Motor neuron (in vitro differentiated cells): ENCODE results near the gene CWF19L1. TPM values are rescaled to one million over a fixed set of nuclear protein-coding genes. Genes with fewer than 3 reads are reported as not detected.

Experiments
- ATAC-seq, 8 experiments: fragments of 200-7000 bp; cut with Tn5 transposase; replicated peaks in 6 of 8; 2 replicates each; pipeline ENCODE4 v1.8.0; 2021; ENCODE audit warnings: mild to moderate bottlenecking in 8 of 8, moderate library complexity in 8 of 8
- H3K27ac ChIP-seq, 2 donors: fragments of 250-450 bp; sonication (Bioruptor Pico); 2 replicates each; pipeline ENCODE4 v1.9.0; 2021; ENCODE audit warnings: antibody characterized with exemption in 2 of 2, mild to moderate bottlenecking in 2 of 2, moderate library complexity in 1 of 2
- H3K4me1 ChIP-seq, 2 donors: fragments of 250-450 bp; sonication (Bioruptor Pico); replicated peaks in 1 of 2; 2 replicates each; pipeline ENCODE4 v1.6.1; 2021; ENCODE audit warnings: antibody characterized with exemption in 2 of 2, mild to moderate bottlenecking in 2 of 2, moderate library complexity in 1 of 2
- H3K4me3 ChIP-seq, 5 donors: fragments of 250-450 bp; sonication (Bioruptor Pico); 2 replicates each; pipeline ENCODE4 v1.9.0; 2021; ENCODE audit warnings: antibody characterized with exemption in 5 of 5, mild to moderate bottlenecking in 5 of 5, moderate library complexity in 4 of 5
- WGBS, 10 experiments: fragments of 450-650 bp; shearing (Covaris generic); methylation state at CpG; one replicate each; pipeline ENCODE4 v1.0.0; 2022; 5-methylcytosine and 5-hydroxymethylcytosine counted together
- in situ Hi-C, 9 experiments: fragments of 400-800 bp; cut with MboI; loops; one replicate each; pipeline ENCODE4 v1.15.0; 2021; ENCODE audit warnings: low sequenced_read_pairs in 9 of 9, low pct_unique_long_range_greater_than_20kb in 2 of 9; ENCODE audit not compliant: unreplicated experiment in 9 of 9
- total RNA-seq, 8 experiments: library from RNA; unstranded; fragments of 300-600 nt; gene quantifications; 2 replicates each; pipeline versions ENCODE4 v1.2.3 to v1.2.4, GENCODE V29; 2022

The CWF19L1 gene
- total RNA-seq, 8 experiments from 2014 or later: 17.8 to 30.8 (median 21.4) TPM

GRCh38 chr10:100186253-100187212 lies 80.9 kb downstream of the CWF19L1 start:
- H3K27ac ChIP-seq: peak overlapping the region in 1 of 2 donors; percentile 49
- in situ Hi-C loops: no loop called here
- 0 to 42% (median 25%) methylated on average over 4 to 20 of the region's 28 CpGs; no CpG with 5 or more reads in 1 of the 10 experiments for WGBS, 10 experiments

GRCh38 chr10:100185364-100186252 lies 81.8 kb downstream of the CWF19L1 start, which contains the start of gene ERLIN1:
Gene ERLIN1 (minus strand): TSS chr10:100186029. CDS start chr10:100185626, 403 bp downstream.
- H3K4me3 ChIP-seq: peak within 1 kb of the TSS; percentile 63 to 77 (median 70)
- 0 to 7% (median 0%) methylated on average over 1 to 13 of the region's 65 CpGs; no CpG with 5 or more reads in 1 of the 10 experiments for WGBS, 10 experiments
- in situ Hi-C loops: no loop called here
- peak within 1 kb of the TSS in 1 of 2 donors; percentile 71 for H3K27ac ChIP-seq
- peaks cover 8 to 17% of the 10 kb centered on the region in 2 donors for H3K4me1 ChIP-seq
- ATAC-seq: peak; percentile 87 to 95 (median 92)

More at GRCh38 chr10:100186253-100187212, 80.9 kb downstream of the CWF19L1 start:
- Histone ChIP-seq H3K4me3 (peak overlapping the region; percentile 63 to 77 (median 70)), H3K4me1 (peaks cover 8 to 17% of the 10 kb centered on the region in 2 donors)
- peak; percentile 3 to 66 (median 6) for ATAC-seq

GRCh38 chr10:100184840-100185239 lies 82.6 kb downstream of the CWF19L1 start:
- WGBS, 10 experiments: 0 to 17% (median 0%) methylated on average over 1 to 4 of the region's 4 CpGs; no CpG with 5 or more reads in 1 of the 10 experiments

GRCh38 chr10:100184426-100184825 lies 83.0 kb downstream of the CWF19L1 start:
- 0 to 75% (median 43%) methylated on average over 1 of the region's 1 CpG; no CpG with 5 or more reads in 2 of the 10 experiments for WGBS, 10 experiments
- Histone ChIP-seq H3K27ac (no peak overlapping the region), H3K4me1 (peaks cover 8 to 17% of the 10 kb centered on the region in 2 donors), H3K4me3 (peak overlapping the region; percentile 63 to 77 (median 70))
- no peak for ATAC-seq
- in situ Hi-C loops: no loop called here

More at GRCh38 chr10:100184840-100185239, 82.6 kb downstream of the CWF19L1 start:
- Histone ChIP-seq H3K4me1 (peaks cover 8 to 17% of the 10 kb centered on the region in 2 donors), H3K27ac (no peak overlapping the region), H3K4me3 (peak overlapping the region; percentile 63 to 77 (median 70))
- peak in 3 of 8 experiments; percentile 0 to 3 (median 1) for ATAC-seq
- in situ Hi-C loops: no loop called here

- Histone ChIP-seq H3K27ac (no peak overlapping the region), H3K4me3 (peak overlapping the region in 1 of 5 donors; percentile 75), H3K4me1 (peaks cover 8 to 17% of the 10 kb centered on the region in 2 donors)
- 50 to 96% (median 80%) methylated on average over 1 to 3 of the region's 3 CpGs; no CpG with 5 or more reads in 3 of the 10 experiments for WGBS, 10 experiments
- in situ Hi-C loops: no loop called here
- no peak for ATAC-seq
Measured at GRCh38 chr10:100183481-100183880, 84.0 kb downstream of the CWF19L1 start.

GRCh38 chr10:100182908-100183307 lies 84.5 kb downstream of the CWF19L1 start:
- Histone ChIP-seq H3K4me3 (no peak overlapping the region), H3K4me1 (peaks cover 8 to 17% of the 10 kb centered on the region in 2 donors), H3K27ac (no peak overlapping the region)
- whole genome bisulfite sequencing, 10 experiments: 67 to 100% (median 90%) methylated on average over 1 to 3 of the region's 3 CpGs; no CpG with 5 or more reads in 1 of the 10 experiments
- ATAC-seq: no peak
- in situ Hi-C loops: no loop called here

Other genes with a start within 250 kb of the CWF19L1 start
- under 1 TPM in 1 of 8 experiments, not detected in 7; 0.87 TPM for gene CPN1, start 185.8 kb downstream of the CWF19L1 start, total RNA-seq
- gene ERLIN1, start 81.6 kb downstream of the CWF19L1 start, total RNA-seq: 10 to 100 TPM in 6 of 8 experiments, 1 to 10 TPM in 2; 6.7 to 27.9 (median 18.3) TPM
- 10 to 100 TPM in 7 of 8 experiments, 1 to 10 TPM in 1; 9.4 to 22.5 (median 15.3) TPM for gene CHUK, start 38.0 kb downstream of the CWF19L1 start, total RNA-seq
- gene BLOC1S2, start 19.0 kb upstream of the CWF19L1 start, total RNA-seq: 100 to 1,000 TPM in 1 of 8 experiments, 10 to 100 TPM in 7; 30.5 to 120 (median 66.8) TPM
- gene PKD2L1, start 62.6 kb upstream of the CWF19L1 start, total RNA-seq: under 1 TPM in 5 of 8 experiments, not detected in 3; 0.24 to 0.36 (median 0.29) TPM
- gene SCD, start 79.6 kb upstream of the CWF19L1 start, total RNA-seq: 100 to 1,000 TPM; 100 to 535 (median 198) TPM
- gene WNT8B, start 195.4 kb upstream of the CWF19L1 start, total RNA-seq: 1 to 10 TPM in 1 of 8 experiments, under 1 TPM in 5, not detected in 2; 0.16 to 1.4 (median 0.32) TPM